Smooth muscle cell (in vitro differentiated cells): ENCODE measurements around the gene MAP3K21. TPM values are rescaled to one million over a fixed set of nuclear protein-coding genes. Genes with fewer than 3 reads are reported as not detected.

Experiments used
- DNase-seq: peaks from one replicate; lab custom pipeline; 2025; ENCODE audit not compliant: unreplicated experiment; lab: John Stamatoyannopoulos, UW
- H2AFZ ChIP-seq: fragments of 200-600 bp; sonication (generic); 2 replicates; pipeline ENCODE4 v1.6.0; 2016; ENCODE audit warnings: antibody characterized with exemption, low read depth, mild to moderate bottlenecking
- H3F3A ChIP-seq: fragments of 200-600 bp; sonication (generic); 2 replicates; pipeline ENCODE4 v1.6.0; 2017; ENCODE audit warnings: antibody characterized with exemption, low read depth
- H3K27ac ChIP-seq: fragments of 200-600 bp; sonication (generic); 2 replicates; pipeline ENCODE4 v1.5.1; 2016; ENCODE audit warnings: low read depth, mild to moderate bottlenecking
- H3K27me3 ChIP-seq: fragments of 200-600 bp; sonication (generic); 2 replicates; pipeline ENCODE4 v1.6.1; 2016; ENCODE audit warnings: low read depth, mild to moderate bottlenecking
- H3K36me3 ChIP-seq: fragments of 200-600 bp; sonication (generic); 2 replicates; pipeline ENCODE4 v1.5.1; 2016; ENCODE audit warnings: low read depth
- H3K4me1 ChIP-seq: fragments of 200-600 bp; sonication (generic); 2 replicates; pipeline ENCODE4 v1.5.1; 2016; ENCODE audit warnings: low read depth
- H3K4me2 ChIP-seq: fragments of 200-600 bp; sonication (generic); 2 replicates; pipeline ENCODE4 v1.6.0; 2016; ENCODE audit warnings: mild to moderate bottlenecking
- H3K4me3 ChIP-seq: fragments of 200-600 bp; sonication (generic); 2 replicates; pipeline ENCODE4 v1.5.1; 2016; ENCODE audit warnings: mild to moderate bottlenecking
- H3K79me2 ChIP-seq: fragments of 200-600 bp; sonication (generic); 2 replicates; pipeline ENCODE4 v1.6.0; 2016; ENCODE audit warnings: low read depth, mild to moderate bottlenecking
- H3K9ac ChIP-seq: fragments of 200-600 bp; sonication (generic); 2 replicates; pipeline ENCODE4 v1.6.0; 2016; ENCODE audit warnings: low read depth
- H3K9me3 ChIP-seq: fragments of 200-600 bp; sonication (generic); replicated peaks from 2 replicates; pipeline ENCODE4 v1.5.1; 2016; ENCODE audit warnings: low read depth
- H4K20me1 ChIP-seq: fragments of 200-600 bp; sonication (generic); 2 replicates; pipeline ENCODE4 v1.6.0; 2016; ENCODE audit warnings: low read depth
- WGBS: methylation state at CpG from one replicate; pipeline ENCODE4 v1.1.7; 2016; ENCODE audit warnings: low lambda C conversion rate; 5-methylcytosine and 5-hydroxymethylcytosine counted together
- polyA plus RNA-seq: library from polyadenylated mRNA; unstranded; fragments of >200 nt; fragmentation: Nextera tagmentation; extraction: Ambion mirVana; gene quantifications from 2 replicates; pipeline ENCODE4 v1.2.1, GENCODE V29; 2016
- total RNA-seq: library from RNA; depleted of rRNA; stranded (reverse); fragments of >200 nt; gene quantifications from 2 replicates; pipeline ENCODE4 v1.2.3, GENCODE V29; 2014
- TF ChIP-seq, protein P1 (sequence below): fragments of 200-600 bp; sonication (generic); IDR thresholded peaks from 2 replicates; pipeline ENCODE4 v1.5.1; 2017; ENCODE audit warnings: borderline replicate concordance, mild to moderate bottlenecking, antibody characterized with exemption; ENCODE audit not compliant: insufficient read depth, poor library complexity, severe bottlenecking

MAP3K21 gene
- total and polyA plus RNA-seq, 2 experiments from 2014 or later: 0.40 to 2.4 TPM

DNA sequence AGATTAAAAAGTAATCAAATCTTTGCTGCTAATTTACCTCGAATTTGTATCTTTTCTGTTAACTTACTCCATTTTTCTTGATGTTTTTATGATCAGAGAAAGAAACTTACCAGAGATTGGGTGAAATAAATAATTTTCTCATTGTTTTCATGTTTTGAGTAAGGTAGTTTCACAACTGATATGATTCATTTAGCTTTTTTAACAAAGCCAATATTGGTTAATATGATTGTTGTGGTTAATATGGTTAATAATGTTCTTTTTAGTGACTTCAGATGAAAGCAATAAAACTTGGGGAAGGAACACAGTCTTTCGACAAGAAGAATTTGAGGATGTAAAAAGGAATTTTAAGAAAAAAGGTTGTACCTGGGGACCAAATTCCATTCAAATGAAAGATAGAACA is 48.1 kb downstream of the MAP3K21 start:
- H3K27ac ChIP-seq: no peak overlapping the region
- H3K27me3 ChIP-seq: no peaks in the 10 kb centered on the region
- 80% methylated on average over 2 of the region's 2 CpGs for WGBS
- TF ChIP-seq, protein P1, sequence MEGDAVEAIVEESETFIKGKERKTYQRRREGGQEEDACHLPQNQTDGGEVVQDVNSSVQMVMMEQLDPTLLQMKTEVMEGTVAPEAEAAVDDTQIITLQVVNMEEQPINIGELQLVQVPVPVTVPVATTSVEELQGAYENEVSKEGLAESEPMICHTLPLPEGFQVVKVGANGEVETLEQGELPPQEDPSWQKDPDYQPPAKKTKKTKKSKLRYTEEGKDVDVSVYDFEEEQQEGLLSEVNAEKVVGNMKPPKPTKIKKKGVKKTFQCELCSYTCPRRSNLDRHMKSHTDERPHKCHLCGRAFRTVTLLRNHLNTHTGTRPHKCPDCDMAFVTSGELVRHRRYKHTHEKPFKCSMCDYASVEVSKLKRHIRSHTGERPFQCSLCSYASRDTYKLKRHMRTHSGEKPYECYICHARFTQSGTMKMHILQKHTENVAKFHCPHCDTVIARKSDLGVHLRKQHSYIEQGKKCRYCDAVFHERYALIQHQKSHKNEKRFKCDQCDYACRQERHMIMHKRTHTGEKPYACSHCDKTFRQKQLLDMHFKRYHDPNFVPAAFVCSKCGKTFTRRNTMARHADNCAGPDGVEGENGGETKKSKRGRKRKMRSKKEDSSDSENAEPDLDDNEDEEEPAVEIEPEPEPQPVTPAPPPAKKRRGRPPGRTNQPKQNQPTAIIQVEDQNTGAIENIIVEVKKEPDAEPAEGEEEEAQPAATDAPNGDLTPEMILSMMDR: no peak
- DNase-seq: no peak
- H4K20me1 ChIP-seq: no peaks in the 10 kb centered on the region
- no peaks in the 10 kb centered on the region for H3K9me3 ChIP-seq
- peaks cover 4% of the 10 kb centered on the region for H3K4me1 ChIP-seq
- H3K36me3 ChIP-seq: no peaks in the 10 kb centered on the region
- H3K79me2 ChIP-seq: no peaks in the 10 kb centered on the region
- no peak overlapping the region for H3K9ac ChIP-seq
- no peak overlapping the region for H2AFZ ChIP-seq
- H3F3A ChIP-seq: no peaks in the 10 kb centered on the region
- H3K4me2 ChIP-seq: no peak overlapping the region
- H3K4me3 ChIP-seq: no peak overlapping the region

DNA sequence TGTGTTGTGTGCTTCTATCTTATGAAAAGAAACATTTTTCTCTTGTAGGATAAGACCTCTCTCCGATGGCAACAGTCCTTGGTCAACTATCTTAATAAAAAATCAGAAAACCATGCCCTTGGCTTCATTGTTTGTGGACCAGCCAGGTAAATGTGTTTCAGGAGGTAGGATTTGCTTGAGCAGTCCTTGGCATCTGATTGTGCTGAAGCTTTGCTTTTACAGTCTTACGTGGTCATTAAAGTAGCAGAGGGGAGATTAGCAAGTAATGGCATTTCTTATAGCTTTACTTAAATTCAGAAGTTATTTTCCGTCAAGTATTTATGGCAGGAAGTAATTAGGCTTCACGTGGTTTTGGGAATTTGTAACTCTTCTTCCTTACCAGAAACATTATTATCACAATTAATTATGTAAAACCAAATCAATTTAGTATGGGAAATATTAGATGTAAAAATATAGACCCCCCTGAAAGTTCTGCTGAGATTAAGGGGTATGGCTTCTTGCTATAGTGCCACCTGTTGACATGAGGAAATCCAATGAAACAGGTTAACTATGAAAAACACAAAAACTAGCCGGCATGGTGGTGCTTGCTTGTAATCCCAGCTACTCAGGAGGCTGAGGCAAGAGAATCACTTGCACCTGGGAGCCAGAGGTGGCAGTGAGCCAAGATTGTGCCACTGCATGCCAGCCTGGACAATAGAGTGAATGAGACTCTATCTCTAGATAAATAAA is 49.0 kb downstream of the MAP3K21 start:
- H3K27ac ChIP-seq: no peak overlapping the region
- no peaks in the 10 kb centered on the region for H4K20me1 ChIP-seq
- WGBS: 70% methylated on average over 5 of the region's 5 CpGs

DNA sequence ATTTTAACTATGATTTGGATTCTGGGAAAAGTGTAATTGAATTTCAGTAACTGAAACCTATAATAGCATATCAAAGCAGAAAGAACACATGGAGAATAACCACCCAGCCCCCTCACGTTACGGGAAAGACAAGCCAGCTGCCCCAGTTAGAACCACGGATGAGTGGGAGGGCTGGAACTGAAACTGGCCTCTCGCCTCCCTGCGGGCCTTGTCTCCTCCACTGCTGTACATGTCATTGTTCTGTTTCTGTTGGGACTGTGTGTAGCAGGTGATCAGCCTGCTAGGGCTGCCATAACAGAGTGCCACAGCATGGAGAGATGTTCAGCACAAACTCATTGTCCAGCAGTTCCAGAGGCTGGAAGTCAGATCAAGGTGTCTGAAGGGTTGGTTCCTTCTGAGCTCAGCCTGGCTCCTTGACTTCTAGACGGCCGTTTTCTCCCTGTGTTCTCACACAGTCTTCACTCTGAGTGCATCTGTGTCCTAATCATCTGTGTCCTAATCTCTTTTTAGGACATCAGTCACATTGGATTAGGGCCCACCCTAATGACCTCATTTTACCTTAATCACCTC is 52.4 kb downstream of the MAP3K21 start:
- Histone ChIP-seq H3K36me3 (no peaks in the 10 kb centered on the region), H3K4me2 (no peak overlapping the region), H2AFZ (no peak overlapping the region), H3F3A (no peaks in the 10 kb centered on the region), H3K27me3 (no peaks in the 10 kb centered on the region), H3K27ac (no peak overlapping the region), H3K4me3 (no peak overlapping the region), H3K9ac (no peak overlapping the region), H3K79me2 (no peaks in the 10 kb centered on the region), H3K9me3 (no peaks in the 10 kb centered on the region), H3K4me1 (no peaks in the 10 kb centered on the region), H4K20me1 (no peaks in the 10 kb centered on the region)
- TF ChIP-seq, protein P1: no peak
- 83% methylated on average over 7 of the region's 7 CpGs for WGBS
- DNase-seq: no peak

More for the DNA sequence above, 49.0 kb downstream of the MAP3K21 start:
- TF ChIP-seq, protein P1: no peak
- H3K9ac ChIP-seq: no peak overlapping the region
- DNase-seq: no peak
- H3K36me3 ChIP-seq: no peaks in the 10 kb centered on the region
- H2AFZ ChIP-seq: no peak overlapping the region
- peaks cover 4% of the 10 kb centered on the region for H3K4me1 ChIP-seq
- H3K4me2 ChIP-seq: no peak overlapping the region
- no peaks in the 10 kb centered on the region for H3F3A ChIP-seq
- no peaks in the 10 kb centered on the region for H3K27me3 ChIP-seq
- no peaks in the 10 kb centered on the region for H3K79me2 ChIP-seq
- H3K9me3 ChIP-seq: no peaks in the 10 kb centered on the region
- H3K4me3 ChIP-seq: no peak overlapping the region
